Lung (tissue), 12 donors: ENCODE data around the gene MT4. TPM values are rescaled to one million over a fixed set of nuclear protein-coding genes. Genes with fewer than 3 reads are reported as not detected.

Experiments used
- ATAC-seq: fragments of 200-7000 bp; cut with Tn5 transposase; one replicate; pipeline ENCODE4 v1.9.1; 2020; ENCODE audit warnings: moderate number of reproducible peaks; ENCODE audit not compliant: insufficient read depth, low FRiP score
- DNase-seq, 3 donors: peaks; one replicate each; pipeline ENCODE4 v3.0.0-alpha.2; 2013 to 2017
- H3K27ac ChIP-seq, 2 donors: one replicate each; pipeline ENCODE4 v1.5.1; 2013; ENCODE audit warnings: mild to moderate bottlenecking in 2 of 2, moderate library complexity in 2 of 2, control low read depth in 1 of 2, inconsistent platforms in 1 of 2, low read depth in 1 of 2, low read length in 1 of 2
- H3K27me3 ChIP-seq, 3 donors: one replicate each; pipeline ENCODE4 v1.5.1; 2013; ENCODE audit warnings: low read length in 2 of 3; ENCODE audit not compliant: control insufficient read depth in 3 of 3, insufficient read depth in 3 of 3
- H3K36me3 ChIP-seq, 4 donors: one replicate each; pipeline ENCODE4 v1.5.1; 2013; ENCODE audit warnings: low read length in 4 of 4, mild to moderate bottlenecking in 1 of 4, moderate library complexity in 1 of 4; ENCODE audit not compliant: control insufficient read depth in 4 of 4, insufficient read depth in 4 of 4
- H3K4me1 ChIP-seq, 5 donors: one replicate each; pipeline ENCODE4 v1.5.1; 2013; ENCODE audit warnings: low read length in 5 of 5, mild to moderate bottlenecking in 2 of 5, moderate library complexity in 1 of 5; ENCODE audit not compliant: control insufficient read depth in 5 of 5, insufficient read depth in 5 of 5
- H3K4me3 ChIP-seq: one replicate; pipeline ENCODE4 v1.5.1; 2013; ENCODE audit warnings: mild to moderate bottlenecking, control low read depth, moderate library complexity
- H3K9ac ChIP-seq, 2 donors: one replicate each; pipeline ENCODE4 v1.5.1; 2013; ENCODE audit warnings: low read length in 2 of 2, control low read depth in 1 of 2; ENCODE audit not compliant: insufficient read depth in 1 of 2
- H3K9me3 ChIP-seq, 4 donors: one replicate each; pipeline ENCODE4 v1.5.1; 2013; ENCODE audit warnings: low read length in 3 of 4, mild to moderate bottlenecking in 1 of 4, moderate library complexity in 1 of 4; ENCODE audit not compliant: control insufficient read depth in 4 of 4, insufficient read depth in 3 of 4
- CTCF ChIP-seq: IDR thresholded peaks from 2 replicates; pipeline ENCODE4 v1.5.1; 2012; ENCODE audit warnings: mild to moderate bottlenecking; ENCODE audit errors: control extremely low read depth, extremely low read depth
- WGBS, 2 donors: extraction: QIAGEN DNeasy Blood & Tissue Kit; methylation state at CpG; one replicate each; pipeline ENCODE4 v1.1.7; 2013; 5-methylcytosine and 5-hydroxymethylcytosine counted together
- polyA plus RNA-seq, 2 donors: library from polyadenylated mRNA; stranded (reverse); fragments of 200-250 nt; gene quantifications; one replicate each; pipeline ENCODE4 v1.2.1, GENCODE V29; 2013
- total RNA-seq, 2 donors: library from RNA; depleted of rRNA in 1 of 2; stranded (reverse); fragments of >200 nt in 1 of 2; gene quantifications; one replicate each; pipeline ENCODE4 v1.2.1, GENCODE V29; 2014 to 2021
- donor health status: control.
- donor health status: control.
- donor health status: Bipolar disorder and iron deficiency.
- donor health status: healthy.
- donor health status: DM: yes; HTN: yes; CAD: no.

MT4 gene
- total and polyA plus RNA-seq, 4 donors: not detected

DNA sequence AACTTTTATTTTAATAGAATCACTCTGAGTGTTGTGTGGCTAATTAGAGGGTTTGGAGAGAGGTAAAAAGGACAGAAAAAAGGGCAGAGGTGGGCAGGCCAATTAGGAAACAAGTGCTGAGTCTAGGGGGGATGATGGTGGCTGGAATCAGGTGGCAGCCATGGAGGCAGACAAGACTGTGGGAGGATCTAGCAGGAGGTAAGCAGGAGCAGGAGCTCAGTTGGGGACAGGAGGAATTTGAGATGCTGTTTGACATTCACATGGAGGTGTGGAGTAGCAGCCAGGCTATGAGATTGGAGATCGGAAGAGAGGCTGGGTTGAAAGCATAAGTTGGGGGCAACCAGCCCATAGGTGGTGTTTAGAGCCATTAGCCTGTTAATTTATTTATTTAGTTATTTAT, 3.7 kb upstream of the MT4 start:
- WGBS, 2 donors: 82 to 94% methylated on average over 1 of the region's 1 CpG
- no peaks in the 10 kb centered on the region for H3K36me3 ChIP-seq
- no peaks in the 10 kb centered on the region for H3K9me3 ChIP-seq
- no peak overlapping the region for H3K4me3 ChIP-seq
- ATAC-seq (no peak), DNase-seq (no peak)
- peaks cover 0 to 5% (median 0%) of the 10 kb centered on the region in 3 donors for H3K27me3 ChIP-seq
- H3K4me1 ChIP-seq: no peaks in the 10 kb centered on the region
- H3K9ac ChIP-seq: no peak overlapping the region
- no peak overlapping the region for H3K27ac ChIP-seq
- no peak for TF ChIP-seq CTCF

- no peaks in the 10 kb centered on the region for H3K4me1 ChIP-seq
- no peaks in the 10 kb centered on the region for H3K27me3 ChIP-seq
- H3K27ac ChIP-seq: no peak overlapping the region
- 90 to 94% methylated on average over 1 of the region's 1 CpG for WGBS, 2 donors
- no peak overlapping the region for H3K9ac ChIP-seq
- TF ChIP-seq CTCF: no peak
- H3K9me3 ChIP-seq: peaks cover 0 to 2% (median 0%) of the 10 kb centered on the region in 4 donors
- no peak overlapping the region for H3K4me3 ChIP-seq
- ATAC-seq (no peak), DNase-seq (no peak)
- H3K36me3 ChIP-seq: no peaks in the 10 kb centered on the region
Observed at GRCh38 chr16:56569971-56570370, 5.1 kb downstream of the MT4 start.

DNA sequence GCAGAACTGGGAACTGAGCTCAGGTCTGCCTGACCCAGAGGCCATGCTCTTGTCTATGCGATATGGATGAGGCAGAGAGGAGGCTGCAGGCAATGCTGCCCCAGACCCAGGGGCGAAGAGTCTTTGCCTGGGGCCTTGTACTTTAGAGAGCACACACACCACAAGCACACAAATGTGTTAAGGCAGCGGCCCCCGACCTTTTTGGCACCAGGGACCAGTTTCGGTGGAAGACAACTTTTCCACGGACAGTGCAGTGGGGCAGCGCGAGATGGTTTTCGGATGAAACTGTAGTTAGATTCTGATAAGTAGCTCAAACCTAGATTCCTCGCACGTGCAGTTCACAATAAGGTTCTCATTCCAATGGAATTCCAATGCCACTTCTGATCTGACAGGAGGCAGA, 6.7 kb downstream of the MT4 start:
- Histone ChIP-seq H3K9me3 (peaks cover 0 to 2% (median 0%) of the 10 kb centered on the region in 4 donors), H3K4me3 (no peak overlapping the region), H3K4me1 (no peaks in the 10 kb centered on the region), H3K27ac (no peak overlapping the region), H3K36me3 (no peaks in the 10 kb centered on the region), H3K27me3 (no peaks in the 10 kb centered on the region), H3K9ac (no peak overlapping the region)
- no peak for DNase-seq
- no peak for ATAC-seq
- 87 to 88% methylated on average over 11 of the region's 11 CpGs for WGBS, 2 donors
- no peak for TF ChIP-seq CTCF

DNA sequence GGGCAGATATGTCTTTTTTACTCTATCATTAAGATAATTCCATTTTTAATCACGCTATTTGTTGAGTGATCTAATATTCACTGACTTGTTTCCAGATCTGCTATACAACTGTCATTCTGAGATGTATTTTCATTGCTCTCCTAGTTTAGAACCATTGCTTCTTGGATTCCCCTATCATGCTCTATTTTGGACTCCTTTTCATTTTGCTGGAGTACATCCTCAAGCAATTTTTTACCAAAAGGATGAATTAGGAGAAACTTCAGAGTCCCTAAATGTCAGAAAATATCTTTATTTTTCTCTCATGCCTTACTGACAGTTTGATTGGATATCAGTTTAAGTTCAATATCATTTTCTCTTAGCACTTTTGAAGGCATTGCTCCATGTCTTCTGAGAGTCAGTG, 9.8 kb downstream of the MT4 start:
- no peak for TF ChIP-seq CTCF
- Histone ChIP-seq H3K4me1 (no peaks in the 10 kb centered on the region), H3K4me3 (no peak overlapping the region), H3K9ac (no peak overlapping the region), H3K27ac (no peak overlapping the region), H3K36me3 (no peaks in the 10 kb centered on the region), H3K27me3 (no peaks in the 10 kb centered on the region), H3K9me3 (no peaks in the 10 kb centered on the region)
- no peak for DNase-seq
- no peak for ATAC-seq
- WGBS, 2 donors: 56 to 80% methylated on average over 1 of the region's 1 CpG
